Liver (tissue), 9 donors: ENCODE data around the gene GATA2. TPM values are rescaled to one million over a fixed set of nuclear protein-coding genes. Genes with fewer than 3 reads are reported as not detected.

Source experiments
- DNase-seq: peaks from one replicate; pipeline ENCODE4 v3.0.0-alpha.2; 2017; ENCODE audit warnings: low spot score
- H3K27ac ChIP-seq, 2 donors: one replicate each; pipeline ENCODE4 v1.7.0; 2013; ENCODE audit warnings: inconsistent platforms in 2 of 2, low read length in 2 of 2, control low read depth in 1 of 2, low read depth in 1 of 2, mild to moderate bottlenecking in 1 of 2
- H3K27me3 ChIP-seq, 4 donors: one replicate each; pipeline versions ENCODE4 v1.6.1 to v1.7.0; 2013; ENCODE audit warnings: low read length in 3 of 4, inconsistent platforms in 1 of 4, mild to moderate bottlenecking in 1 of 4, moderate library complexity in 1 of 4; ENCODE audit not compliant: control insufficient read depth in 4 of 4, insufficient read depth in 4 of 4
- H3K36me3 ChIP-seq, 4 donors: one replicate each; pipeline versions ENCODE4 v1.6.1 to v1.7.0; 2013; ENCODE audit warnings: low read length in 3 of 4, mild to moderate bottlenecking in 3 of 4, low read depth in 1 of 4, moderate library complexity in 1 of 4; ENCODE audit not compliant: control insufficient read depth in 4 of 4, insufficient read depth in 3 of 4
- H3K4me1 ChIP-seq, 4 donors: one replicate each; pipeline versions ENCODE4 v1.6.1 to v1.7.0; 2013; ENCODE audit warnings: low read length in 3 of 4, mild to moderate bottlenecking in 3 of 4, moderate library complexity in 1 of 4; ENCODE audit not compliant: control insufficient read depth in 4 of 4, insufficient read depth in 4 of 4
- H3K4me3 ChIP-seq, 3 donors: one replicate each; pipeline versions ENCODE4 v1.6.1 to v1.7.0; 2013; ENCODE audit warnings: low read length in 3 of 3, control low read depth in 1 of 3, low read depth in 1 of 3, mild to moderate bottlenecking in 1 of 3
- H3K9ac ChIP-seq, 2 donors: one replicate each; pipeline ENCODE4 v1.7.0; 2013; ENCODE audit warnings: low read length in 2 of 2, mild to moderate bottlenecking in 2 of 2, moderate library complexity in 2 of 2, control low read depth in 1 of 2, low read depth in 1 of 2
- H3K9me3 ChIP-seq, 4 donors: one replicate each; pipeline versions ENCODE4 v1.6.1 to v1.7.0; 2013; ENCODE audit warnings: low read length in 3 of 4; ENCODE audit not compliant: control insufficient read depth in 4 of 4
- ATF3 ChIP-seq: IDR thresholded peaks from 2 replicates; pipeline ENCODE4 v1.6.1; 2016; ENCODE audit warnings: antibody characterized with exemption
- CTCF ChIP-seq: fragments of 150-350 bp; IDR thresholded peaks from 2 replicates; pipeline ENCODE4 v1.5.1; 2017; ENCODE audit warnings: improper control_type of control experiment, low read depth, low read length; ENCODE audit not compliant: missing input control
- EGR1 ChIP-seq, 2 donors: IDR thresholded peaks; 2 replicates each; pipeline ENCODE4 v1.6.1; 2016 to 2018; ENCODE audit warnings: antibody characterized with exemption in 2 of 2, low read depth in 2 of 2
- FOXA1 ChIP-seq: IDR thresholded peaks from 2 replicates; pipeline ENCODE4 v1.6.1; 2016; ENCODE audit warnings: antibody characterized with exemption
- FOXA2 ChIP-seq: IDR thresholded peaks from 2 replicates; pipeline ENCODE4 v1.6.1; 2016; ENCODE audit warnings: antibody characterized with exemption
- HNF4A ChIP-seq, 2 donors: conservative IDR thresholded peaks; 2 replicates each; pipeline ENCODE4 v1.6.1; 2016; ENCODE audit warnings: antibody characterized with exemption in 2 of 2, mild to moderate bottlenecking in 2 of 2
- HNF4G ChIP-seq: IDR thresholded peaks from 2 replicates; pipeline ENCODE4 v1.6.1; 2016; ENCODE audit warnings: antibody characterized with exemption
- RAD21 ChIP-seq, 2 donors: IDR thresholded peaks; 2 replicates each; pipeline ENCODE4 v1.6.1; 2016; ENCODE audit warnings: antibody characterized with exemption in 2 of 2, mild to moderate bottlenecking in 2 of 2
- REST ChIP-seq: IDR thresholded peaks from 2 replicates; pipeline ENCODE4 v1.6.1; 2016; ENCODE audit warnings: antibody characterized with exemption, mild to moderate bottlenecking
- RXRA ChIP-seq, 2 donors: IDR thresholded peaks; 2 replicates each; pipeline ENCODE4 v1.6.1; 2017 to 2018; ENCODE audit warnings: antibody characterized with exemption in 2 of 2, mild to moderate bottlenecking in 1 of 2
- TAF1 ChIP-seq: conservative IDR thresholded peaks from 2 replicates; pipeline ENCODE4 v1.6.1; 2016; ENCODE audit warnings: antibody characterized with exemption, mild to moderate bottlenecking
- YY1 ChIP-seq: IDR thresholded peaks from 2 replicates; pipeline ENCODE4 v1.6.1; 2016; ENCODE audit warnings: antibody characterized with exemption, mild to moderate bottlenecking
- ZBTB33 ChIP-seq: IDR thresholded peaks from 2 replicates; pipeline ENCODE4 v1.6.1; 2016; ENCODE audit warnings: antibody characterized with exemption
- WGBS: extraction: QIAGEN DNeasy Blood & Tissue Kit; methylation state at CpG from one replicate; pipeline ENCODE4 v1.1.7; 2013; 5-methylcytosine and 5-hydroxymethylcytosine counted together
- polyA plus RNA-seq, 2 donors: library from polyadenylated mRNA; stranded (reverse) in 1 of 2; unstranded in 1 of 2; fragments of 200-250 nt in 1 of 2; fragments of >200 nt in 1 of 2; fragmentation: Nextera tagmentation in 1 of 2; extraction: Ambion mirVana in 1 of 2; gene quantifications; one replicate each; pipeline versions ENCODE4 v1.2.1 to v1.2.3, GENCODE V29; 2013 to 2015
- total RNA-seq, 2 donors: library from RNA; depleted of rRNA; stranded (reverse); fragments of >200 nt; gene quantifications; one replicate each; pipeline ENCODE4 v1.2.3, GENCODE V29; 2014
- TF ChIP-seq, protein P1 (sequence below): IDR thresholded peaks from 2 replicates; pipeline ENCODE4 v1.6.1; 2016; ENCODE audit warnings: antibody characterized with exemption
- donor health status: healthy.
- donor health status: healthy.
- donor health status: healthy.
- donor health status: healthy.
- donor health status: healthy.

GATA2 gene
- total and polyA plus RNA-seq, 4 donors: 0.25 to 2.8 (median 0.54) TPM

GRCh38 chr3:128494367-128494650 lies 1.3 kb upstream of the GATA2 start (continued):
- TF ChIP-seq REST (no peak), CTCF (no peak), RAD21 (IDR thresholded peaks at IDR 0.05) (no peak), YY1 (no peak), FOXA1 (no peak), HNF4A (conservative IDR thresholded peaks at IDR 0.05) (no peak), FOXA2 (no peak), RXRA (IDR thresholded peaks at IDR 0.05) (no peak), TAF1 (no peak), HNF4G (no peak)

GRCh38 chr3:128493570-128494366 lies 767 bp upstream of the GATA2 start:
- Histone ChIP-seq H3K4me3 (no peak overlapping the region), H3K9ac (no peak overlapping the region), H3K36me3 (no peaks in the 10 kb centered on the region), H3K9me3 (no peaks in the 10 kb centered on the region), H3K27me3 (peaks cover 6 to 17% (median 11%) of the 10 kb centered on the region in 4 donors), H3K4me1 (peaks cover 24 to 37% (median 28%) of the 10 kb centered on the region in 4 donors), H3K27ac (no peak overlapping the region)
- no peak for DNase-seq
- TF ChIP-seq FOXA2 (no peak), TAF1 (no peak)
- TF ChIP-seq, protein P1, sequence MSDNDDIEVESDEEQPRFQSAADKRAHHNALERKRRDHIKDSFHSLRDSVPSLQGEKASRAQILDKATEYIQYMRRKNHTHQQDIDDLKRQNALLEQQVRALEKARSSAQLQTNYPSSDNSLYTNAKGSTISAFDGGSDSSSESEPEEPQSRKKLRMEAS: no peak
- 18% methylated on average over 13 of the region's 13 CpGs for WGBS

DNA sequence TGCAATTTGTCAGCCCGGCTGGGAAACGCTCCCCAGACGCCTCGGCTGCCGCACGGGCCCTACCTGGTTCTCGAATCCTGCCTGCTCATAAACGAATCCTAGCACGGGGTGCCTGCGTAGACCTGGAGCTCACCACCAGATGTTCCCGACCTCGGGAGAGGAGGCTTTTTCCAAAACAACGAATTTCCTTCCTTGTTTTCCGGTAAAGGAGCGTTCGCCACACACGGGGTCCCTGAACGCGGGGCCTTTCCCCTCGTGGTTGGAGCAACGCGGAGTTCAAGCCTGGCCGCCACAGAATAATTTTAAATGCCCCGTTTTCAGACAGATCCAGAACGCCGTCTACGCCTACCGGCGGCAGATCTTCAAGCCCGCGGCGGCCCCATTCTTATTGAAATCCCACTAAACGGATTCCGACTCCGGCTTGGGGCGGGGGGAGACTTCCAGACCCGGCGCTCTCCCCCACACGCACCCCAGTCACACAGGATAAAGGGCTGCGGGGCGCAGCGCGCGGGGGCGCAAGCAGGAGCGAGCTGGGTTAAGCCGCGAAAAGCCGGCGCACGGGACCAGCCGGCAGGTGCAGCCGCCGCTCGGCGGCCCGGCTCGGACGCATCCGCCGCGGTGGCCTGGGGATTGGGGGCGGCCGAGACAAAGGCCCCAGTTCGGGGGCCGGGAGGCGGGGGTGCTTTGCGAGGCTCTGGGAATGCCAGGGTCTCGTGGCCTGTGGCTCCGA lies 895 bp downstream of the GATA2 start:
- peaks cover 9 to 15% (median 11%) of the 10 kb centered on the region in 4 donors for H3K27me3 ChIP-seq
- peak overlapping the region in 1 of 3 donors; percentile 19 for H3K4me3 ChIP-seq
- no peak for DNase-seq
- no peaks in the 10 kb centered on the region for H3K9me3 ChIP-seq
- TF ChIP-seq EGR1 (IDR thresholded peaks at IDR 0.05; ENCODE audit: low read depth in 2 of 2): no peak
- TF ChIP-seq CTCF: no peak
- no peak for TF ChIP-seq ZBTB33
- no peak for TF ChIP-seq FOXA1
- TF ChIP-seq HNF4A (conservative IDR thresholded peaks at IDR 0.05): no peak
- TF ChIP-seq RAD21 (IDR thresholded peaks at IDR 0.05): no peak
- TF ChIP-seq ATF3: no peak
- H3K9ac ChIP-seq: no peak overlapping the region
- H3K36me3 ChIP-seq: no peaks in the 10 kb centered on the region
- peaks cover 27 to 45% (median 36%) of the 10 kb centered on the region in 4 donors for H3K4me1 ChIP-seq
- 7% methylated on average over 70 of the region's 70 CpGs for WGBS
- no peak overlapping the region for H3K27ac ChIP-seq
